Suprapubic skin (tissue), 4 donors: ENCODE data around the gene CHSY1. TPM values are rescaled to one million over a fixed set of nuclear protein-coding genes. Genes with fewer than 3 reads are reported as not detected.
"Not testable (repeated sequence)": the region's sequence is repeated elsewhere in the genome, so short reads cannot be mapped to it uniquely, and the experiment has no call there.

Source experiments
- DNase-seq, 2 donors: peaks; one replicate each; pipeline ENCODE4 v3.0.0-alpha.2; 2019; ENCODE audit warnings: low spot score in 2 of 2
- H3K27ac ChIP-seq: fragments of 200-600 bp; sonication (generic); one replicate; pipeline ENCODE4 v1.5.1; 2019
- H3K27me3 ChIP-seq: fragments of 200-600 bp; sonication (generic); one replicate; pipeline ENCODE4 v1.5.1; 2019
- H3K36me3 ChIP-seq: fragments of 200-600 bp; sonication (generic); one replicate; pipeline ENCODE4 v1.5.1; 2019
- H3K4me1 ChIP-seq: fragments of 200-600 bp; sonication (generic); one replicate; pipeline ENCODE4 v1.5.1; 2019
- H3K4me3 ChIP-seq: fragments of 200-600 bp; sonication (generic); one replicate; pipeline ENCODE4 v1.5.1; 2019; ENCODE audit warnings: mild to moderate bottlenecking
- H3K9me3 ChIP-seq: fragments of 200-600 bp; sonication (generic); one replicate; pipeline ENCODE4 v1.5.1; 2019
- CTCF ChIP-seq, 2 donors: fragments of 200-600 bp in 1 of 2; fragments of 450-650 bp in 1 of 2; sonication (generic) in 1 of 2; IDR thresholded peaks; one replicate each; pipeline ENCODE4 v1.5.1; 2016 to 2019; ENCODE audit warnings: antibody characterized with exemption in 2 of 2, mild to moderate bottlenecking in 1 of 2, moderate library complexity in 1 of 2
- EP300 ChIP-seq: sonication (generic); formaldehyde crosslinking; IDR thresholded peaks from one replicate; pipeline ENCODE4 v1.6.1; 2017; ENCODE audit warnings: antibody characterized with exemption
- POLR2A ChIP-seq, 2 donors: fragments of 450-650 bp; IDR thresholded peaks; one replicate each; pipeline ENCODE4 v1.6.1; 2017; ENCODE audit warnings: antibody characterized with exemption in 2 of 2, mild to moderate bottlenecking in 2 of 2, moderate library complexity in 2 of 2
- POLR2AphosphoS5 ChIP-seq, 3 donors: sonication (generic); formaldehyde crosslinking; IDR thresholded peaks; one replicate each; pipeline ENCODE4 v1.6.1; 2017; ENCODE audit warnings: antibody characterized with exemption in 3 of 3
- WGBS: methylation state at CpG from one replicate; pipeline ENCODE4 v1.1.5; 2018; 5-methylcytosine and 5-hydroxymethylcytosine counted together
- total RNA-seq, 4 donors: library from RNA; depleted of rRNA; stranded (reverse); fragments of >200 nt; gene quantifications; one replicate each; pipeline ENCODE4 v1.1.0, GENCODE V29; 2016

CHSY1 gene
- total RNA-seq, 4 donors from 2014 or later, result 29.7 to 39.6 (median 30.5) TPM

- Histone ChIP-seq H3K27ac (no peak overlapping the region), H3K9me3 (no peaks in the 10 kb centered on the region), H3K36me3 (no peaks in the 10 kb centered on the region), H3K27me3 (no peaks in the 10 kb centered on the region), H3K4me3 (no peak overlapping the region), H3K4me1 (peaks cover 66% of the 10 kb centered on the region)
- DNase-seq, result no peak
- TF ChIP-seq POLR2AphosphoS5 (IDR thresholded peaks at IDR 0.05), result no peak
- WGBS, result 82% methylated on average over 6 of the region's 6 CpGs
Observed at GRCh38 chr15:101217446-101217845, 34.4 kb downstream of the CHSY1 start.

- peak overlapping the region; percentile 43 for H3K27ac ChIP-seq
- WGBS, result 66% methylated on average over 3 of the region's 3 CpGs
- no peaks in the 10 kb centered on the region for H3K27me3 ChIP-seq
- DNase-seq, result no peak
- TF ChIP-seq POLR2AphosphoS5 (IDR thresholded peaks at IDR 0.05), result no peak
- no peak for TF ChIP-seq POLR2A (IDR thresholded peaks at IDR 0.05)
- no peak for TF ChIP-seq CTCF (IDR thresholded peaks at IDR 0.05)
- TF ChIP-seq EP300, result no peak
- H3K4me1 ChIP-seq, result peaks cover 66% of the 10 kb centered on the region
- H3K36me3 ChIP-seq, result no peaks in the 10 kb centered on the region
- no peaks in the 10 kb centered on the region for H3K9me3 ChIP-seq
- H3K4me3 ChIP-seq, result no peak overlapping the region
Observed at GRCh38 chr15:101216100-101216499, 35.7 kb downstream of the CHSY1 start.

GRCh38 chr15:101215681-101216080 lies 36.2 kb downstream of the CHSY1 start:
- Histone ChIP-seq H3K4me1 (peaks cover 66% of the 10 kb centered on the region), H3K36me3 (no peaks in the 10 kb centered on the region), H3K4me3 (no peak overlapping the region), H3K27ac (peak overlapping the region; percentile 43), H3K27me3 (no peaks in the 10 kb centered on the region), H3K9me3 (no peaks in the 10 kb centered on the region)
- TF ChIP-seq POLR2A (IDR thresholded peaks at IDR 0.05), result no peak
- TF ChIP-seq POLR2AphosphoS5 (IDR thresholded peaks at IDR 0.05), result no peak
- TF ChIP-seq EP300, result no peak
- no peak for TF ChIP-seq CTCF (IDR thresholded peaks at IDR 0.05)
- DNase-seq, result no peak
- 58% methylated on average over 4 of the region's 4 CpGs for WGBS

- H3K36me3 ChIP-seq, H3K9me3 ChIP-seq, H3K27me3 ChIP-seq, DNase-seq, H3K4me3 ChIP-seq, H3K27ac ChIP-seq: not testable (repeated sequence)
- peaks cover 73% of the 10 kb centered on the region for H3K4me1 ChIP-seq
- 89% methylated on average over 6 of the region's 6 CpGs for WGBS
Observed at GRCh38 chr15:101214435-101215097, 37.3 kb downstream of the CHSY1 start.

GRCh38 chr15:101213570-101213969 lies 38.3 kb downstream of the CHSY1 start:
- no peak for DNase-seq
- 55% methylated on average over 5 of the region's 5 CpGs for WGBS
- H3K9me3 ChIP-seq, result no peaks in the 10 kb centered on the region

GRCh38 chr15:101213147-101213546 lies 38.7 kb downstream of the CHSY1 start:
- no peak for DNase-seq
- Histone ChIP-seq H3K36me3 (no peaks in the 10 kb centered on the region), H3K4me3 (no peak overlapping the region), H3K27me3 (no peaks in the 10 kb centered on the region), H3K4me1 (peaks cover 85% of the 10 kb centered on the region), H3K9me3 (no peaks in the 10 kb centered on the region), H3K27ac (no peak overlapping the region)
- no peak for TF ChIP-seq POLR2A (IDR thresholded peaks at IDR 0.05)
- TF ChIP-seq POLR2AphosphoS5 (IDR thresholded peaks at IDR 0.05), result no peak
- no peak for TF ChIP-seq EP300
- TF ChIP-seq CTCF (IDR thresholded peaks at IDR 0.05), result no peak
- WGBS, result 44% methylated on average over 3 of the region's 3 CpGs

More at GRCh38 chr15:101213570-101213969, 38.3 kb downstream of the CHSY1 start:
- Histone ChIP-seq H3K36me3 (no peaks in the 10 kb centered on the region), H3K27ac (peak overlapping the region; percentile 51), H3K27me3 (no peaks in the 10 kb centered on the region), H3K4me1 (peaks cover 81% of the 10 kb centered on the region), H3K4me3 (no peak overlapping the region)
- TF ChIP-seq EP300, result no peak
- TF ChIP-seq POLR2A (IDR thresholded peaks at IDR 0.05), result no peak
- TF ChIP-seq POLR2AphosphoS5 (IDR thresholded peaks at IDR 0.05), result no peak
- no peak for TF ChIP-seq CTCF (IDR thresholded peaks at IDR 0.05)
